Measurements from ENCODE around the gene DENND2C. TPM values are rescaled to one million over a fixed set of nuclear protein-coding genes. Genes with fewer than 3 reads are reported as not detected.
"Not testable (repeated sequence)": the region's sequence is repeated elsewhere in the genome, so short reads cannot be mapped to it uniquely, and the experiment has no call there.

Gene DENND2C
- total RNA-seq, 1 donor from 2014 or later, result 3.7 TPM

GRCh38 chr1:114620419-114620818 is 49.4 kb downstream of the DENND2C start:
- DNase-seq (ENCODE audit: low spot score), result no peak
- intact Hi-C loops (cut with DNase I), result no loop called here

GRCh38 chr1:114618606-114619005 is 51.2 kb downstream of the DENND2C start:
- no peak for DNase-seq (ENCODE audit: low spot score)
- intact Hi-C loops (cut with DNase I), result no loop called here

DNA sequence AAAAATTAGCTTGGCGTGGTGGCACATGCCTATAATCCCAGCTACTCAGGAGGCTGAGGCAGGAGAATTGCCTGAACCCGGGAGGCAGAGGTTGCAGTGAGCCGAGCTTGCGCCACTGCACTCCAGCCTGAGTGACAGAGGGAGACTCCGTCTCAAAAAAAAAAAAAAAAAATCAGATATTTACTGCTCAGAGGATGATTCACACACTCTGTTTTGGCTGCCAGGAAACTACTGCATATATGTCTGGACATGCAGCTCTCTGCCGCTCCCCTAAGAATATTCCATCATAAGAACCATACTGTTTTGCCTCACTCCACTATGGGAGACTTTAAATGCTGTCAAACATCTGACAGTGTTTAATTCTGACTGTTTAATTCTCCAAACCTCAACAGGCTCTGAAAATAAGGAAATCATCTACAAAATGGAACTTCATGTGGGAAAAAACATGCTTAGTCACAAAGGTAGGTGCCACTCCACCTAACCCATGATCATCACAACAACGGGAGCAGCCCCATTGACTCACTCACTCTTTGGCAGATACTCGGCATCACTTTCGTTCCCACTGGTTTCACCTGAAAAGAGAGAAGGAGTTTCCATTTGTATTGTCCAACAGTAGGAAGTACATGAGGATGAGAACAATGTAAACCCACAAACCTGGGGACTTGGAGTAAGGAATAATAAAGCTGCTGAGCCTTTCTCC is 59.2 kb downstream of the DENND2C start:
- intact Hi-C loops (cut with DNase I), result no loop called here
- no peak for DNase-seq (ENCODE audit: low spot score)

- DNase-seq (ENCODE audit: low spot score), result no peak
- intact Hi-C loops (cut with DNase I), result no loop called here
Measured at GRCh38 chr1:114609826-114610225, 60.0 kb downstream of the DENND2C start.

- intact Hi-C loops (cut with DNase I), result no loop called here
- DNase-seq (ENCODE audit: low spot score), result no peak
Measured at GRCh38 chr1:114609026-114609425, 60.8 kb downstream of the DENND2C start.

GRCh38 chr1:114607223-114607622 is 62.6 kb downstream of the DENND2C start:
- no peak for DNase-seq (ENCODE audit: low spot score)
- intact Hi-C loops (cut with DNase I), result no loop called here

GRCh38 chr1:114597949-114598348 is 71.9 kb downstream of the DENND2C start:
- intact Hi-C loops (cut with DNase I), result no loop called here
- DNase-seq (ENCODE audit: low spot score), result no peak

GRCh38 chr1:114595602-114596001 is 74.2 kb downstream of the DENND2C start:
- intact Hi-C loops (cut with DNase I), result no loop called here
- no peak for DNase-seq (ENCODE audit: low spot score)

GRCh38 chr1:114594046-114594445 is 75.8 kb downstream of the DENND2C start:
- intact Hi-C loops (cut with DNase I), result no loop called here
- no peak for DNase-seq (ENCODE audit: low spot score)

GRCh38 chr1:114589122-114589521 is 80.7 kb downstream of the DENND2C start:
- no peak for DNase-seq (ENCODE audit: low spot score)
- intact Hi-C loops (cut with DNase I), result no loop called here

DNA sequence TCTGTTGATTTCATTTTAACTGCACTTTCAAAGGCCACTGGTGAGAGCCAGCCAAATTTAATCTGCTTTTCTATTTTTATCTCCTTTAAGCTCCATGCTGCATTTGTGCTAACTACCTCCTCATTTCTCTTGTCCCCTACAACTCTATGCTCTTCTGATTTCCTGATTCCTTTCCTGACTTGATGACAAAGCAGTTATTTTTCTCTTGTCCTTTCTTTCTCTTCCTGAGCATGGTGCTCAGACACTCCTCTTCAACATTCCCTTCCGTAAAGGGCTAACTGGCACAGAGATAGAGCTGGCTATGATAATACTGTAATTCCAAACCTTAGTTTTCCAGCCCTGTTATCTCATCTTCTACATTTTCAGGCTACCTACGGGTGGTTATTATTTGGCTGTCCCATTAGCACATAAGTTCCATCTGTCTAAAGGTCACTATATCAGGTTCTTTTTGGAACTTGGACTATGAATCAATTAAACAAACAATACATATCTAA is 81.6 kb downstream of the DENND2C start:
- intact Hi-C loops (cut with DNase I), result no loop called here
- no peak for DNase-seq (ENCODE audit: low spot score)

- intact Hi-C loops (cut with DNase I), result no loop called here
Measured at GRCh38 chr1:114587203-114587991, 82.5 kb downstream of the DENND2C start.

GRCh38 chr1:114586513-114587047 is 83.3 kb downstream of the DENND2C start:
- DNase-seq (ENCODE audit: low spot score), result no peak
- intact Hi-C loops (cut with DNase I), result no loop called here

More at GRCh38 chr1:114587203-114587991, 82.5 kb downstream of the DENND2C start:
- no peak for DNase-seq (ENCODE audit: low spot score)

DNA sequence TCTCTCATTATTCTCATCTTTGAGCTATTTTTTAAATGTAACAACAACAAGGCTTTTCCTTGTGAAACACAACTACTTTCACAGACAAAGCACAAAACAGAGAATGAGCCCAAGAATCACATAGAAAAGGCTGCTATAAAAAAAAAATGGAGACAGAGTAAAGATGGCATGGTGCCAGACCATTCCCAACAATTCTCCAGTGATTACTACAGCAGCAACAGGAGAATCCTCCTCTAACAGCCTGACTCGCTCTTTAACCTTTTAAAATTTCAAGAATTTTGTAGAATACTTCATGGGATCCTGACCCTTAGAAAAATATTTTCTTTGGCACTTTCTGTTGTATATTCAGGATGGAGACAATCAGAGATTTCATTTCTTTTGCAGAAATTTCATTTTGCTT is 84.6 kb downstream of the DENND2C start:
- no peak for DNase-seq (ENCODE audit: low spot score)
- intact Hi-C loops (cut with DNase I), result no loop called here

- DNase-seq (ENCODE audit: low spot score), result peak; percentile 97
- intact Hi-C loops (cut with DNase I), result loop anchor here (1.0 to 5.0 kb wide), 4 partner anchors 70 to 234 kb away; partner anchors contain the start of genes CSDE1, NRAS and TRIM33
Measured at GRCh38 chr1:114581335-114582287, 88.2 kb downstream of the DENND2C start, which contains the start of gene BCAS2. BCAS2 (minus strand) TSS chr1:114581615; CDS start chr1:114581591, 24 bp downstream.

DNA sequence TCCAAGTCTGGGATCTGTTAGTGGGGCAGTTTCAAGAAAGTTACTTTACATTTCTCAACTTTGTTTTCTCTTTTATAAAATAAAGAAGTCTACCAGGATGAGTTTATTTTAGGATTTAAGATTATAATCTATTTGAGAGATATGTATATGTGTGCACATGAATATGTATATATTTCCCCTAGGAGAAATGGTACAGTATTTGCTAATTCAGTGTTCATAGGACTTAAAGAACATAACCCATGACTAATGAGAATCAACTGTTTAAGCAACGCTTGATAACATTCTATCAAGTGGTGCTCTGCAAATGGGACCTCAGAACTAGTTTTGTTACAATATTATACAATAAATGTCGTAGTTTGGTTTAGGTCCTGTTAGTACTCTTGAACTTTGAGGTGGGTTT is 95.5 kb downstream of the DENND2C start:
- intact Hi-C loops (cut with DNase I), result no loop called here
- DNase-seq (ENCODE audit: low spot score), result no peak

GRCh38 chr1:114564141-114564540 is 105.7 kb downstream of the DENND2C start:
- no peak for DNase-seq (ENCODE audit: low spot score)
- intact Hi-C loops (cut with DNase I), result loop anchor here (10.0 kb wide), 1 partner anchor 149 kb away; no protein-coding TSS in a partner anchor

GRCh38 chr1:114562978-114563510 is 106.8 kb downstream of the DENND2C start:
- intact Hi-C loops (cut with DNase I), result loop anchor here (10.0 kb wide), 1 partner anchor 148 kb away; no protein-coding TSS in a partner anchor
- DNase-seq (ENCODE audit: low spot score), result not testable (repeated sequence)

- intact Hi-C loops (cut with DNase I), result loop anchor here (10.0 kb wide), 1 partner anchor 147 kb away; no protein-coding TSS in a partner anchor
- DNase-seq (ENCODE audit: low spot score), result no peak
Measured at GRCh38 chr1:114561333-114561732, 108.5 kb downstream of the DENND2C start.
